TTC549 (cell line): Measurements from ENCODE around the gene TMEM164.
"Not testable (repeated sequence)": the region's sequence is repeated elsewhere in the genome, so short reads cannot be mapped to it uniquely, and the experiment has no call there.

Experiments
- FAIRE-seq: peaks from 2 replicates; lab custom pipeline; 2012; peaks lifted over from hg19 to GRCh38; lab: Jason Lieb, UNC

The TMEM164 gene

DNA sequence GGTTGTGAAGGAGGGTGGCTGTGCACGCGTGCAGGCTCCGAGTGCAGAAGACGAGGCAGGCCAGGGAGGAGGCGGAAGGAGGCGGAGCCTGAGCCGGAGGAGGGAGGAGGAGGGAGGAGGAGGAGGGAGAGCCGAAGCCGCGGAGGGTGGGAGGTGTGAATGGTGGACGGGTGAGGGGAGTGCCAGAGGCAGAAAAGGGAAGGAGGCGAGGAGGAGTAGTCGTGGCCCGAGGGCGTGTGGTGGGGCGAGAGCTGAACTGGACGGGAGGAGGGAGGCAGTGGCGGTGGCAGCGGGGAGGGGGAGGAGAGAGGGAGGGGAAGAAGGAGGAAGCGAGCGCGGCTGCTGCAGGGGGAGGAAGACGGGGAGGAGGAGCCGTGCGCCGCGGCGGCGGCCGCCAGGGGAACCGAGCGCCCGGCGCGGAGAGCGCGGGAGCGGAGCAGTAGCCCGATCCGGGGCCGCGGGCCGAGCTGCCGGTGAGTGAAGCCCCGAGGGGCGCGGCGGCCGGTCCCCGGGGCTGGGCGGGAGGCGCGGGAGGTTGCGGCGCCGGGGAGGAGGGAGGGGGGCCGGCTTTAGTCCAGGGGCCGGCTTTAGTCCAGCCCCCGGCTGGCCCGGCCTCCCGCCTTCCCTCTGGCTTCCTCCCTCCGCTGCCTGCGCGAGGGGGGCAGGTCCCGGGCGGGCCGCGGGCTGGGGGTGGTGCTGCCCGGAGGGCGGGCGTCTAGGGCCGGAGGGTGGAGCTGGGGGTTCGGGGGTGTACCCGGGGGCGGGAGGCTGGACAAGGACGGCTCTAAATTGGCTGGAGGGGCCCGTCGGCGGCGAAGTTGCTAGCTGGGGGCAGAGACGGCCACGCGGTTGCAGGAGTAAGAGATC lies at the start of gene TMEM164:
TMEM164 (plus strand) TSS at position 815 of the 867 bp plus-strand sequence. CDS start 661 bp downstream, outside the sequence.
- FAIRE-seq = no peak

DNA sequence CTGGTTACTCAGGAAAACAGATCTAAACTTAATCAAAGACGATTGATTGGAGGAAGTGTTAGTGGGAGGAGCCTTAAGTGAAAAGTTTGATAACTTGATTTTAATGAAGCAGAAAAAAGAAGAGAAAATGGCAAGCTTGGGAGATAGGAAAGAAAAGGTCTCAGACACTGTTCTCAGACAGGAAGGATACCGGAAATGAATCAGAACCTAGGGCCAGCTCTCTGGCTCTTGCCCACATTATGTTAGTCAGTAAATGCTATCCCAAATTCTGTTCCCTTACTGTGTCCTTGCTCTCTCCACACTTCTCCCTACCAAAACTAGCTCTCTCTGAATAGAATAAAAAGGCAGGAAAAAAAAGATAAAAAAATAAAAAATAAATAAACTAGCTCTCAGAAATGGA lies 48.6 kb upstream of the TMEM164 start:
- no peak for FAIRE-seq

DNA sequence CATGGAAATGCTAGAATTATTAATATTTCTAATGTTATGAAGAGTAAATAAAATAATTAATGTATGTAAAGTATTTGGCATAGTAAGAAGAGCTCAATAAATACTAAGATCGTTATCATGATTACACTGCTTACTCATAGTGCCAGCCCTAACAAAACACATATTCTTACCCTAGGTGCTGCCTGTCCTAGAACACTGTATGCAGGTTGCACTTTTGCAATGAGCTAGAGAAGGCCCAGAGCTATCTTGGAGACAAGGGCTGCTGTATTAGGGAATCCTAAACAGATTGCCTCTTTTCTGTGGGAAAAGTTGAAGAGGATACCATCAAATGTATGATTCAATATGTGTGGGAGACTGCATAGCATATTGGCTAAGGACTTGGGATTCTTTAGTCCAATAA lies 48.0 kb upstream of the TMEM164 start:
- FAIRE-seq = no peak

GRCh38 chrX:109958266-109958665 lies 44.6 kb upstream of the TMEM164 start:
- FAIRE-seq = no peak

- FAIRE-seq = no peak
Measured at GRCh38 chrX:109959356-109959871, 43.5 kb upstream of the TMEM164 start.

- no peak for FAIRE-seq
Measured at GRCh38 chrX:109964390-109964789, 38.5 kb upstream of the TMEM164 start.

DNA sequence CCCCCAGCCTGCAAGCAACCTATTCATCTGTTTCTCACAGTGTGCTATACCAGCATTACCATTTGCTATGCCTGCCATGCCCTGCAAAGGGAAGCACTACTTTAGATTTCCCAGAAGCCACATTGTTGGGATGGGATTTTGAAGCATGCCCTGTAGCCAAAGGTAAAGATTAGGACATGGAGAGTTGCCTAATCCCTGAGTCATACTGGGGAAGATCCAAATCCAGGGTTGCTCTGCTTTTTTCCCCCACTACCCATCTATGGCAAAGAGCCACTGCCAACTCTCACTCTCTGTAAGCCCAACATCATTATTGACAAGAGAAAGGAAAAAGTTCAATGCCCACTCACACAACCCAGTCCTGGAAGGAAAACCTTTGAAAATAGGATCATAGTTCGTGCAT lies 36.7 kb upstream of the TMEM164 start:
- no peak for FAIRE-seq

GRCh38 chrX:109967156-109967555 lies 35.8 kb upstream of the TMEM164 start:
- FAIRE-seq = no peak

DNA sequence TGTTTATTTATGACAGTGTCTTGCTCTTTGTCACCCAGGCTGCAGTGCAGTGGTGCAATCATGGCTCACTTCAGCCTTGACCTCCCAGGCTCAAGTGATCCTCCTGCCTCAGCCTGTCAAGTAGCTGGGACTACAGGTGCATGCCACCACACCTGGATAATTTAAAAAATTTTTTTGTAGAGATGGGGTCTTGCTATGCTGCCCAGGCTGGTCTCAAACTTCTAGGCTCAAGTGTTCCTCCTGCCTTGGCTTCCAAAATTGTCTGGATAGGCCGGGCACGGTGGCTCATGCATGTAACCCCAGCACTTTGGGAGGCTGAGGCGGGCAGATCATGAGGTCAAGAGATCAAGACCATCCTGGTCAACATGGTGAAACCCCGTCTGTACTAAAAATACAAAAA lies 32.1 kb upstream of the TMEM164 start:
- FAIRE-seq = not testable (repeated sequence)

DNA sequence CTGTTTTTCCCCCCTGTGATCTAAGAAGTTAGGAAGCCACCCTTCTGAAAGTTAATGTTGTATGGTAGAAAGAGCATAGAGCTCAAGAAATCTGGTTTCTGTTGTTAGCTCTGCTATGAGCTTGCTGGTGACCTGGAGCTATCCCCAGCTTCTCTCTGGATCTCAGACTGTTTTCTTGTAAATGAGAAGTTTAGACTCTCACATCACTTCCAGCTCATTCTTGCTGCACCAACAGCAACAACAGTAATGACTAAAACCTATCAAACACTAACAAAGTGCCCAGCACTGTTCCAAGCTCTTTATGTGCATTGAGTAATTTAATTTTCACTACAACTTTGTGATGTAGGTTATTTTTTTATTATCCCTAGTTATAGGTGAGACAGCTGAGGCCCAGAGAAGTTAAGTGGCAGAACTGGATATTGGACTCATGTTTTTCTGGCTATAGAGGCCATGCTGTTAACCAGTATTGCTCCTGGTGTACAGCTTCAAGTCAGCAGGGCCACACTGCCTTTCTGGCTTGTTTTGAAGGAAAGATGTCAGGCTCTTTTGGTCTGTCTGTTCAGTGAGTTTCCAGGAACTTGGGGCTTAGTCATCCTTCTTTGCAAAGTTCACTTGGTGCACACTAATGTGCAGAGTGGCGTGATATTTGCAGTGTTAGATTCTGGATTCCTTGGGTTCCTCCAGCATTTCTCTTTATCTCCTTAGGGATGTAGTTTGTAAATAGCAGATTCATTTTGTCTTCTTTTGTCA lies 27.8 kb upstream of the TMEM164 start:
- no peak for FAIRE-seq

DNA sequence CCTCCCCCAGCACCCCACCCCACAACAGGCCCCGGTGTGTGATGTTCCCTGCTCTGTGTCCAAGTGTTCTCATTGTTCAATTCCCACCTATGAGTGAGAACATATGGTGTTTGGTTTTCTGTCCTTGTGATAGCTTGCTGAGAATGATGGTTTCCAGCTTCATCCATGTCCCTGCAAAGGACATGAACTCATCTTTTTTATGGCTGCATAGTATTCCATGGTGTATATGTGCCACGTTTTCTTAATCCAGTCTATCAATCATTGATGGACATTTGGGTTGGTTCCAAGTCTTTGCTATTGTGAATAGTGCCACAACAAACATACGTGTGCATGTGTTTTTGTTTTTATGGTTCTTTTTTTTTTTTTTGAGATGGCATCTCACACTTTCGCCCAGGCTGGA lies 17.7 kb upstream of the TMEM164 start:
- not testable (repeated sequence) for FAIRE-seq

- no peak for FAIRE-seq
Measured at GRCh38 chrX:109987884-109988283, 15.0 kb upstream of the TMEM164 start.

- FAIRE-seq = no peak
Measured at GRCh38 chrX:109990582-109991276, 12.2 kb upstream of the TMEM164 start.

DNA sequence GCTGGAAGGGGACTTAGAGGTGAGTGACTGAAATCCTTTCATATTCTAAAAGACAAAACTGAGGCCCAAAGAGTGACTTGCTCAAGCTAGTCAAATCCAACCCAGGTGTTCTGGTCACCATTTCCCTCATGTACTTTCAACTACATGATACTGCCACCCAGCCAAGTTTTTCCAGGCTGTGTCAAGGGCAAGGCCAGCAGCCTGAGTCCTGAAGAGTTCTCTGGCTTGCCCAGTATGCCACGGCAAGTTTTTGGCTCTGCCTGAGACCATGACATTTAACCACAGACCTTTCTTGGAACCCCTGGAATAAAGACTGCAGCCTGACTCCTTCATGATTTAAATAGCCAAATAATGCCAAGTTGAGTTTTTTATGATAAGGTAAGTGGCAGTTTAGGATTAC lies 10.7 kb upstream of the TMEM164 start:
- FAIRE-seq = no peak

DNA sequence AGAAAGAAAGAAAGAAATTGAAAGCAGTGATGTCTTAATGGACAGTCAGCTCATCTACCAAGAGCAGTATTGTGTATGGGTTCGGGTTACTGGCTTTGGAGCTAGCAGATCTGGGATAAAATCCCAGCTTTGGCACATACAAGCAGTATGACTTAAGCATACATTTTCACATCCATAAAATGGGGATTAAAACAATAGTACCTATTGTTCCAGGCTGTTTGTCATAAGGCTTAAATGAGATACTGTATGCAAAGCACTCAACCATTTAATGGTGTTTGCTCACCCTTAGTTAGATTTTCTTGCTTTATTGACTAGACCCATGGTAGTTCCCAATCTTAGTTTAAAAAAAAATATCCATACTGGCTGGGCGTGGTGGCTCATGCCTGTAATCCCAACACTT lies 7.8 kb upstream of the TMEM164 start:
- no peak for FAIRE-seq

DNA sequence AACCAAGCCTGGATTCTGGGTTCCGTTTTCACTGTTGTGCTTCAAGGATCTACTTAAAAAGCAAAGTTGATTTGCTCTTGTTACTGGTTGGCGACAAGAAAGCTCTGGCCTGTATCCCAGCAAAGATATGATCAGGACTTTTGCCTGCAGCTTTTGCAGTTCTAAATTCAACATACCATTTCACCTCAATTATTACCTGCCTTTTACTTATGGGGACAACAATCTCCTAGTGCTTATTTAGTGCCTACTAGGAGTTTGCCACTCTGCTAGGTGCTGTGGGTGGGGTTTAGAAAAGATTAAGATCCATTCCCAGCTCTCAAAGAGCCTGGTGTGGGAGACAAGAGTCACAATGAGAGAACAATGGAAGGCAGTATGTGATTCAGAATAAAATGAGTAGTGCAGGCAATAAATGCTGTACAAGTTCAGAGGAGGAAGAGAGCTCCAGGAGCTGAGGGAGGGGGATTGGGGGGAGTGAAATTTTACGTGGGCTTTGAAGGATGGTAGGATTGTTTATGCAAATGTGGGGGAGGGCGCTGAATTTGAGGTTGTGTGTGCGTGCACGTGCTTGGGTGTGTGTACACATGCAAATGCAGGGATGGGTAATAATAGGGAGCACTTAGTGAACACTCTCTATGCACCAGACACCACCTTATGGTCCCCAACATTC lies 5.0 kb upstream of the TMEM164 start:
- FAIRE-seq = no peak

GRCh38 chrX:110000000-110000399 lies 2.9 kb upstream of the TMEM164 start:
- no peak for FAIRE-seq

DNA sequence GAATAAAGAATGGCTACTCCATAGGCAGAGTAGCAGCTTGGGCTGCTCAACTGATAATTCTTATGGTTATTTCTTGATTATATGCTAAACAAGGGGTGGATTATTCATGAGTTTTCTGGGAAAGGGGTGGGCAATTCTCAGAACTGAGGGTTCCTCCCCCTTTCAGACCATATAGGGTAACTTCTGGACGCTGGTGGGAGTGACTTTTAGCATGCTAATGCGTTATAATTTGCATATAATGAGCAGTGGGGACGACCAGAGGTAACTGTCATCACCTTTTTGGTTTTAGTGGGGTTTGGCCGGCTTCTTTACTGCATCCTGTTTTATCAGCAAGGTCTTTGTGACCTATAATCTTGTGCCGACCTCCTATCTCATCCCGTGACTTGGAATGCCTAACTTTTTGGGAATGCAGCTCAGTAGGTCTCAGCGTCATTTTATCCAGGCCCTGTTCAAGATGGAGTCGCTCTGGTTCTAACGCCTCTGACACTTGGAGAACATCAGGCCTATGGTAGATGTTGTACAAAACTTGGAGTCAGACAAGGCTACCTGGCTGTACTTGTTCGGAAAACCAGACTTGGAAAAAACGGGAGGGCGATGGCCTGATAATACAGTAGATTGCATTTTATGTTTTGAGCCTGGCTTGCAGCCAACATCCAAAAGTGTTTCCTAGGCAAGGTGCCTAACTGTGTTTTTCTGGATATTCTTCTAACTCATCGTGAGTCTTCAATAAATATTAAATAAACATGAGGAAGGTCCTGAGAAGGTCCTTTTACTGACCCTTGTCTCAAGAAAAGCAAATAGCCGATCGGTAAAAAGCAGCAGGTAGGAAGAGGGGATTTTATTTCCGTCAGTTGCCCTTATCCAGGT lies 1.8 kb upstream of the TMEM164 start:
- no peak for FAIRE-seq

DNA sequence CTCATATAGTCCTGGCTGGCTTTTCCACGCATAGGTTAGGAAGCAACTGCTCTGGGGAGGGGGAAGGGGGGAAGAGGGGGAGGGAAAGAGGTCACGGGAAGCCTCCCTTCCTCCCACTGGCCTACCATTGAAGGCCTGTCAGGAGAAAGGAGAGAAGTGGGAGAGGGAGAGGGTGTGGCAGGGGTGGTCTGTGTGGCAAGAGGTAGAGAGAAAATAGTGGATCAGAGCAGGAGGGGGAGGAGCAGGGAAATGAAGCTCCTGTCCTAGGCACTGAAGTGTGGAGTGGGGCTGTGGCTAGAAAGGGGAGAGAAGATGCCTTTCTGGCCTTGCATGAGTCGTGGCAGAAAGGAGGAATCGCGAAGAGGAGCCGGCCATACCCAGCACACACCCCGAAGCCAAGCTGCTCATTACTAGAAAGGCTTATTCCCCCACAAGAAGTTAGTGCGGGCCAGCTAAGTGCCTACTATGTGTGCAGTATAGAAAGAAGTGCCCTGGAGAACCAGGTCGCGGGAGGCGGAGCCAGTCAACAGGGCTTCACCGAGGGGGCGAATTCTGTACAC lies 1.1 kb upstream of the TMEM164 start:
- FAIRE-seq = no peak
